Measurements from ENCODE around the gene ELP5. TPM values are rescaled to one million over a fixed set of nuclear protein-coding genes. Genes with fewer than 3 reads are reported as not detected.

The ELP5 gene
- polyA plus RNA-seq, 1 of the 3 experiments (the other 2 are of a cell fraction), result 45.4 TPM

- Histone ChIP-seq H3K9me3 (no peaks in the 10 kb centered on the region), H3F3A (replicated peaks; ENCODE audit: insufficient read depth) (peaks cover 11% of the 10 kb centered on the region), H3K4me2 (no peak overlapping the region), H3K27ac (ENCODE audit: low read depth in 2 of 2, low read length in 1 of 2) (no peak overlapping the region), H4K20me1 (ENCODE audit: insufficient read depth) (peaks cover 29% of the 10 kb centered on the region), H3K36me3 (replicated peaks in 1 of 2; ENCODE audit: control insufficient read depth in 1 of 2, insufficient read depth in 2 of 2, low read length in 1 of 2) (peaks cover 31 to 60% of the 10 kb centered on the region in 2 experiments), H3K79me2 (ENCODE audit: insufficient read depth) (peaks cover 47% of the 10 kb centered on the region), H3K9me2 (no peaks in the 10 kb centered on the region), H3K9ac (no peak overlapping the region), H3K4me1 (ENCODE audit: control insufficient read depth in 1 of 2, insufficient read depth in 2 of 2, low read depth in 1 of 2, low read length in 1 of 2) (peaks cover 10% of the 10 kb centered on the region in 2 experiments; a peak in 3 of 4 replicates), H3K27me3 (ENCODE audit: insufficient read depth) (no peaks in the 10 kb centered on the region), H2AFZ (ENCODE audit: low read depth) (no peak overlapping the region), H3K4me3 (ENCODE audit: low read depth in 2 of 2, low read length in 1 of 2) (no peak overlapping the region)
- no peak for DNase-seq
- TF ChIP-seq GATA2 (CRISPR knock-in tag; IDR thresholded peaks at IDR 0.05) (no peak), TEAD4 (IDR thresholded peaks at IDR 0.05; ENCODE audit: borderline replicate concordance, insufficient read depth) (no peak), FOXM1 (IDR thresholded peaks at IDR 0.05; ENCODE audit: low read depth) (no peak), NFIC (IDR thresholded peaks at IDR 0.05; ENCODE audit: borderline replicate concordance) (no peak), RCOR1 (IDR thresholded peaks at IDR 0.05; ENCODE audit: low read length) (no peak), MEF2A (IDR thresholded peaks at IDR 0.05; ENCODE audit: borderline replicate concordance, low read depth) (no peak), POLR2AphosphoS5 (IDR thresholded peaks at IDR 0.05; ENCODE audit: low read depth, low read length) (no peak), IRF3 (IDR thresholded peaks at IDR 0.05; ENCODE audit: low read depth, low read length) (no peak), TAF1 (IDR thresholded peaks at IDR 0.05; ENCODE audit: borderline replicate concordance, low read depth, low read length) (no peak), EZH2phosphoT487 (IDR thresholded peaks at IDR 0.05; ENCODE audit: borderline replicate concordance, low read depth) (no peak), CHD2 (IDR thresholded peaks at IDR 0.05; ENCODE audit: low read length, partially characterized antibody) (no peak), FOSL2 (IDR thresholded peaks at IDR 0.05; ENCODE audit: borderline replicate concordance, low read depth) (no peak), YY1 (IDR thresholded peaks at IDR 0.05; ENCODE audit: low read depth) (no peak), JUND (IDR thresholded peaks at IDR 0.05) (no peak), USF2 (IDR thresholded peaks at IDR 0.05; ENCODE audit: borderline replicate concordance, low read depth, low read length) (no peak), SMC3 (IDR thresholded peaks at IDR 0.05; ENCODE audit: low read depth, low read length) (no peak), USF1 (IDR thresholded peaks at IDR 0.05; ENCODE audit: borderline replicate concordance, low read depth) (no peak), PBX3 (IDR thresholded peaks at IDR 0.05) (no peak)
- ChIA-PET POLR2A (interaction anchor here (1.3 kb wide), 1 partner anchor 9 kb away, joined by 8 read pairs; the partner anchor contains the start of gene ACADVL), CTCF (interaction anchor here (6.5 kb wide), 1 partner anchor 10 kb away, joined by 44 read pairs; the partner anchor contains the start of genes ACADVL and DLG4)
- WGBS (ENCODE audit: low lambda C conversion rate), result 97% methylated on average over 17 of the region's 19 CpGs
Observed at GRCh38 chr17:7229504-7229903, 22.5 kb upstream of the ELP5 start.

All from SK-N-SH (cell line).